Spleen (tissue), 11 donors: ENCODE data around the gene PI3. TPM values are rescaled to one million over a fixed set of nuclear protein-coding genes. Genes with fewer than 3 reads are reported as not detected.
A peak's percentile ranks its signal among the peaks of the same experiment; 100 is the strongest.
"Not testable (repeated sequence)": the region's sequence is repeated elsewhere in the genome, so short reads cannot be mapped to it uniquely, and the experiment has no call there.

Experiments used
- DNase-seq: peaks from one replicate; pipeline ENCODE4 v3.0.0-alpha.2; 2020
- H3K27ac ChIP-seq, 8 donors: fragments of 200-600 bp; sonication (generic) in 7 of 8; 1 replicate in 4 of 8; 2 replicates in 4 of 8; pipeline versions ENCODE4 v1.5.0 to v1.8.0; 2016 to 2021; ENCODE audit warnings: inconsistent platforms in 4 of 8, mild to moderate bottlenecking in 4 of 8, moderate library complexity in 1 of 8
- H3K27me3 ChIP-seq, 7 donors: fragments of 200-600 bp; sonication (generic) in 6 of 7; replicated peaks in 1 of 7; 1 replicate in 4 of 7; 2 replicates in 3 of 7; pipeline versions ENCODE4 v1.5.0 to v1.8.0; 2016 to 2021; ENCODE audit warnings: inconsistent platforms in 3 of 7, mild to moderate bottlenecking in 1 of 7
- H3K36me3 ChIP-seq, 6 donors: fragments of 200-600 bp; sonication (generic) in 5 of 6; 1 replicate in 4 of 6; 2 replicates in 2 of 6; pipeline versions ENCODE4 v1.5.0 to v1.8.0; 2016 to 2021; ENCODE audit warnings: inconsistent platforms in 2 of 6
- H3K4me1 ChIP-seq, 6 donors: fragments of 200-600 bp; sonication (generic) in 5 of 6; 1 replicate in 3 of 6; 2 replicates in 3 of 6; pipeline versions ENCODE4 v1.5.0 to v1.8.0; 2016 to 2021; ENCODE audit warnings: inconsistent platforms in 3 of 6
- H3K4me3 ChIP-seq, 8 donors: fragments of 200-600 bp; sonication (generic) in 7 of 8; 1 replicate in 4 of 8; 2 replicates in 4 of 8; pipeline versions ENCODE4 v1.5.0 to v1.8.0; 2016 to 2021; ENCODE audit warnings: inconsistent platforms in 4 of 8, mild to moderate bottlenecking in 4 of 8, moderate library complexity in 2 of 8
- H3K9me3 ChIP-seq, 8 donors: fragments of 200-600 bp; sonication (generic) in 7 of 8; 1 replicate in 4 of 8; 2 replicates in 4 of 8; pipeline versions ENCODE4 v1.5.0 to v1.8.0; 2016 to 2021; ENCODE audit warnings: inconsistent platforms in 4 of 8
- POLR2A ChIP-seq, 3 donors: fragments of 450-650 bp; IDR thresholded peaks; one replicate each; pipeline ENCODE4 v1.5.1; 2017; ENCODE audit warnings: antibody characterized with exemption in 3 of 3, mild to moderate bottlenecking in 1 of 3
- POLR2AphosphoS5 ChIP-seq, 3 donors: sonication (generic); formaldehyde crosslinking; IDR thresholded peaks; one replicate each; pipeline ENCODE4 v1.5.1; 2017; ENCODE audit warnings: antibody characterized with exemption in 3 of 3
- WGBS, 5 donors: extraction: QIAGEN DNeasy Blood & Tissue Kit in 3 of 5; methylation state at CpG; one replicate each; pipeline versions ENCODE4 v1.1.5 to v1.1.7; 2013 to 2018; 5-methylcytosine and 5-hydroxymethylcytosine counted together
- intact Hi-C: fragments of 100-400 bp; cut with DNase I; formaldehyde crosslinking; loops from one replicate; pipeline ENCODE4 v1.15.0; 2023; ENCODE audit warnings: low total_unique reads
- polyA plus RNA-seq, 3 donors: library from polyadenylated mRNA; stranded (reverse); fragments of 200-250 nt; gene quantifications; one replicate each; pipeline ENCODE4 v1.2.1, GENCODE V29; 2013
- total RNA-seq, 7 donors: library from RNA; depleted of rRNA in 3 of 7; stranded (reverse); fragments of >200 nt in 3 of 7; fragmentation: NEBNext Ultra II Directional in 4 of 7; extraction: Animal tissue kit (Norgen Biotek cat#: 25700) in 4 of 7; gene quantifications; one replicate each; pipeline versions ENCODE4 v1.1.0 to v1.2.1, GENCODE V29; 2016 to 2021
- TF ChIP-seq, protein P1 (sequence below), 11 experiments: fragments of 200-600 bp in 7 of 11; fragments of 450-650 bp in 4 of 11; sonication (generic) in 4 of 11; IDR thresholded peaks in 8 of 11; conservative IDR thresholded peaks in 3 of 11; 1 replicate in 7 of 11; 2 replicates in 4 of 11; pipeline versions ENCODE4 v1.4.0 to v1.8.0; 2016 to 2021; ENCODE audit warnings: antibody characterized with exemption in 11 of 11, inconsistent platforms in 4 of 11, mild to moderate bottlenecking in 1 of 11
- donor health status: healthy with polysubstance abuse.
- donor health status: DM: no; HTN: no; CAD: no; lungs with moderate emphysema.
- donor health status: DM: no; HTN: no; CAD: no.
- donor health status: Bipolar disorder and iron deficiency.
- donor health status: healthy.
- donor health status: DM: no; HTN: no; CAD: no.
- donor health status: DM: yes; HTN: yes; CAD: no.

The PI3 gene
- total and polyA plus RNA-seq, 10 donors = 1.7 to 22.8 (median 2.8) TPM; not detected in 3

DNA sequence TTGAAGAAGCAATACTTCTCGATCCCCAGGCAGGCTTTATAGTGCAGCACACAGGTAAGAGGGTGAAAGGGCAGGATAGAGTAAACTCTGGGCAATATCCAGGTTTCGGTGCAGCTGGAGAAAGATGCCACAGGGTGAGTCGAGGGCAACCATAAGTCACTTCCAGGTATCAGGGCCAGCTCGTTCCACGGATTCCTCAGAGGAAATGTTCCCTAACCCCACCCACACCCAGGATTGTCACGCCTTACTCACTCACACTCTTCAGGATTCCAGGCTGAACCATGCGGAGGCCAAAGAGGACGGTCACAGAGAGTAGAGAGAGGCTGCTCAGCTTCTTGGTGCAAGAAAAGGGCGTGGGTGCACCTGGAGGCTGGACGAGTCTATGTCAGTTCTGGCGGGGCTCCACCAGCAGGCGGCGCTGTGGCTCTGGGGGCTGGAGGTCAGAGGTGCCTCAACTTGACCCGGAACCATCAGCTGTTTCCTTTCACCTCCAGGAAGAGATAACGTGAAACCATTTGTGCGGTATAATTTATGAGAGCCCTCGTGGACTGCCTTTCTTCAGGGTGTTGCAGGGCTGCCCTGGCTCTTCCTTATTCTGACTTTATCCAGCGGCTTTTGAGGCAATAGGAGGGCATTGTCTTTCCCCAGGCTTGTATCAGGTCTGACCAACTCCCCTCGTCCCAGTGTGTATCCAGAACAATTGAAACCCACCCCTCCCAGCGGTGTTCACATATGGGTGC lies 36.0 kb upstream of the PI3 start:
- WGBS, 5 donors = 37 to 48% (median 40%) methylated on average over 20 of the region's 20 CpGs
- H3K4me3 ChIP-seq = no peak overlapping the region
- no peaks in the 10 kb centered on the region for H3K36me3 ChIP-seq
- peaks cover 0 to 4% (median 0%) of the 10 kb centered on the region in 6 donors for H3K4me1 ChIP-seq
- intact Hi-C loops = no loop called here
- DNase-seq = peak; percentile 91
- peaks cover 0 to 23% (median 0%) of the 10 kb centered on the region in 7 donors for H3K27me3 ChIP-seq
- TF ChIP-seq, protein P1, sequence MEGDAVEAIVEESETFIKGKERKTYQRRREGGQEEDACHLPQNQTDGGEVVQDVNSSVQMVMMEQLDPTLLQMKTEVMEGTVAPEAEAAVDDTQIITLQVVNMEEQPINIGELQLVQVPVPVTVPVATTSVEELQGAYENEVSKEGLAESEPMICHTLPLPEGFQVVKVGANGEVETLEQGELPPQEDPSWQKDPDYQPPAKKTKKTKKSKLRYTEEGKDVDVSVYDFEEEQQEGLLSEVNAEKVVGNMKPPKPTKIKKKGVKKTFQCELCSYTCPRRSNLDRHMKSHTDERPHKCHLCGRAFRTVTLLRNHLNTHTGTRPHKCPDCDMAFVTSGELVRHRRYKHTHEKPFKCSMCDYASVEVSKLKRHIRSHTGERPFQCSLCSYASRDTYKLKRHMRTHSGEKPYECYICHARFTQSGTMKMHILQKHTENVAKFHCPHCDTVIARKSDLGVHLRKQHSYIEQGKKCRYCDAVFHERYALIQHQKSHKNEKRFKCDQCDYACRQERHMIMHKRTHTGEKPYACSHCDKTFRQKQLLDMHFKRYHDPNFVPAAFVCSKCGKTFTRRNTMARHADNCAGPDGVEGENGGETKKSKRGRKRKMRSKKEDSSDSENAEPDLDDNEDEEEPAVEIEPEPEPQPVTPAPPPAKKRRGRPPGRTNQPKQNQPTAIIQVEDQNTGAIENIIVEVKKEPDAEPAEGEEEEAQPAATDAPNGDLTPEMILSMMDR (IDR thresholded peaks at IDR 0.05 in 8 of 11, conservative IDR thresholded peaks at IDR 0.05 in 3 of 11) = peak in 8 of 11 experiments; percentile 22 to 76 (median 57)
- TF ChIP-seq POLR2AphosphoS5 (IDR thresholded peaks at IDR 0.05) = no peak
- peaks cover 0 to 4% (median 0%) of the 10 kb centered on the region in 8 donors for H3K9me3 ChIP-seq
- no peak overlapping the region for H3K27ac ChIP-seq

DNA sequence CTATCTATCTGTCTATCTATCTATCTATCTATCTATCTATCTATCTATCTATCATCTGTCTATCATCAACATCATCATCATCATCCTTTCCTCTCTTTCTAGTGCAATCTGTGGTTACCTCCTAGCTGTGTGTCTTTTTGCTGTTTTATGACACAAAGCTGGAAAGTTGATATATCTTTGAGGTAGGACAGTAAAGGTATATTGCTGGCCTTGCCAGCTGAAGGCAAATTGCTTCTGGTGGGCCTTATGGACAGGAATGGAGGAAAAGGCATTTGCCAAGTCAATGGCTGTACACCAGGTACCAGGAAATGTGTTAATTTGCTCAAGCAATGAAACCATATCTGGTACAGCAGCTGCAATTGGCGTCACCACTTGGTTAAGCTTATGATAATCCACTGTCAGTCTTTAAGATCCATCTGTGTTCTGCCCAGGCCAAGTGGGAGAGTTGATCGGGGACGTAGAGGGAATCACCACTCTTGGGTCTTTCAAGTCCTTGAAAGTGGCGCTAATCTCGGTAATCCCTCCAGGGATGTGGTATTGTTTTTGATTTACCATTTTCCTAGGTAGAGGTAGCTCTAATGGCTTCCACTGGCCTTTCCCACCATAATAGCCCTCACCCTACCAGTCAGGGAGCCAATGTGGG lies 34.8 kb upstream of the PI3 start:
- peaks cover 0 to 30% (median 2%) of the 10 kb centered on the region in 7 donors for H3K27me3 ChIP-seq
- H3K27ac ChIP-seq, H3K4me1 ChIP-seq, H3K36me3 ChIP-seq, intact Hi-C loops, DNase-seq, H3K9me3 ChIP-seq, H3K4me3 ChIP-seq: not testable (repeated sequence)
- 93 to 98% (median 96%) methylated on average over 5 of the region's 5 CpGs for WGBS, 5 donors

DNA sequence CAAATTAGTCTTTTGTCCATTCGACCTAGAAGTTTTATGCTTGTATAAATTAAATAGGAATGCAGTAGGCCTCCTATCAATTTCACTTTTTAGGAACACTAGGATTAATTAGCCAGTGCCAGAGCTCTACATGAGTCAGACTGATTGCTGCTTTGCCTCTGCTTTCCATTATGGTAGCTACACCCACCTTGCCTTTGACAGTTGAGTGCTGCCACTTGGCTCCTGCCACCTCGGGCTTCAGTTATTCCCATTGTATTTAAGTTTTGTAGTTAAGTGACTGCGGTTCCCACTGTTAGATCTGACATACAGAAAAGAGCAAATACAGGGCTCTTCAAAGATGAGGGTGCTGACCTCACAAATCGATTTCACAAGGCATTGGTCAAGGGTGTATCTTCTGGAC lies 33.9 kb upstream of the PI3 start:
- Histone ChIP-seq H3K36me3 (no peaks in the 10 kb centered on the region), H3K9me3 (no peaks in the 10 kb centered on the region), H3K4me1 (peaks cover 0 to 4% (median 0%) of the 10 kb centered on the region in 6 donors), H3K27ac (no peak overlapping the region), H3K4me3 (no peak overlapping the region), H3K27me3 (peaks cover 0 to 31% (median 4%) of the 10 kb centered on the region in 7 donors)
- no peak for DNase-seq
- 63 to 78% (median 67%) methylated on average over 4 of the region's 4 CpGs for WGBS, 5 donors
- intact Hi-C loops = no loop called here
- no peak for TF ChIP-seq POLR2AphosphoS5 (IDR thresholded peaks at IDR 0.05)

DNA sequence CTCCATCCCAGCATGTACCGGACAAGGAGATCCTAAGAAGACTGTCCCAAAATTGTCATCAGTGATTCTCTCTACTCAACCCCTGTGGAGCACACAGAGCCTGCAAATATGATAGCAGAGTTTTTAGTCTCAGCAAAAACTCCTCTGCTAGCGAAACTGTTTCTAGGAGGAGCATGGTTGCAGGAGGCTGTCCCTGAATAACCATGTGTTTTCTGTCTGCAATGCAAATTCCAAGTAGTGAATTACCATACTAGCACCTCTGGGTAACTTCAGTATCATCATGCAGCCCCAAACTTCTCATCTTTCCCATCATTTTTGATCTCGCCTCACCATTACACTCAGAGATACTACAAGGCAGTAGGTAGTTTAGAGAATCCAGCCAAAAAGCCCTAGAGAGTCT lies 25.6 kb upstream of the PI3 start:
- H3K4me3 ChIP-seq = no peak overlapping the region
- intact Hi-C loops = no loop called here
- 79 to 97% (median 87%) methylated on average over 3 of the region's 3 CpGs for WGBS, 5 donors
- H3K27ac ChIP-seq = no peak overlapping the region
- peaks cover 0 to 41% (median 8%) of the 10 kb centered on the region in 7 donors for H3K27me3 ChIP-seq
- no peaks in the 10 kb centered on the region for H3K36me3 ChIP-seq
- DNase-seq = no peak
- no peaks in the 10 kb centered on the region for H3K9me3 ChIP-seq
- no peak for TF ChIP-seq POLR2A (IDR thresholded peaks at IDR 0.05)
- TF ChIP-seq POLR2AphosphoS5 (IDR thresholded peaks at IDR 0.05) = no peak
- TF ChIP-seq, protein P1 (IDR thresholded peaks at IDR 0.05 in 8 of 11, conservative IDR thresholded peaks at IDR 0.05 in 3 of 11) = no peak
- H3K4me1 ChIP-seq = peaks cover 0 to 10% (median 0%) of the 10 kb centered on the region in 6 donors

DNA sequence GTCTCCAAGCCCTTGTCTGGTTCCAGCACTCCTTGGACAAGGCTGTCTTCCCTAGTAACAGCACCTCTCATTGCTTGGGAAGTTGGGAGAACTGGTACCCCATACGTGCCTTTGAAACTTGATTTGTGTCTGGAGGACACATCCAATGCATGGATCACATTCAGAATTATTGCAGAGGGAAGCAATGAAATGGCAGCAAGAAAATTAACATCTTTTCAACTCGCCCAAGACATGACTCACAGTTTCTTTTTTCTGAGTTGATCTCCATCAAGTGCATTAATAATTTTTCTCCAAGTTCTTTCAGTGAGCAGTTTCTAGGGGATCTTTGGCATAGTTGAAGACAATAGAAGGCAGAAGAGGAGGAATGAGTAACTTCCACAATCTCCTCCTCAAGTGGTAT lies 22.3 kb upstream of the PI3 start:
- WGBS, 5 donors = 64 to 81% (median 69%) methylated on average over 2 of the region's 2 CpGs
- H3K4me1 ChIP-seq = peaks cover 0 to 17% (median 0%) of the 10 kb centered on the region in 6 donors
- TF ChIP-seq, protein P1 (IDR thresholded peaks at IDR 0.05 in 8 of 11, conservative IDR thresholded peaks at IDR 0.05 in 3 of 11) = no peak
- TF ChIP-seq POLR2AphosphoS5 (IDR thresholded peaks at IDR 0.05) (no peak), POLR2A (IDR thresholded peaks at IDR 0.05) (no peak)
- H3K27ac ChIP-seq = no peak overlapping the region
- H3K9me3 ChIP-seq = peaks cover 0 to 24% (median 4%) of the 10 kb centered on the region in 8 donors
- intact Hi-C loops = no loop called here
- peaks cover 0 to 18% (median 0%) of the 10 kb centered on the region in 7 donors for H3K27me3 ChIP-seq
- no peaks in the 10 kb centered on the region for H3K36me3 ChIP-seq
- no peak for DNase-seq
- no peak overlapping the region for H3K4me3 ChIP-seq
